ENCODE results near the gene L3MBTL2. TPM values are rescaled to one million over a fixed set of nuclear protein-coding genes. Genes with fewer than 3 reads are reported as not detected.

The L3MBTL2 gene
- total RNA-seq, 1 experiment from 2014 or later = 33.6 TPM

GRCh38 chr22:41175546-41175945 lies 29.6 kb upstream of the L3MBTL2 start:
- WGBS (ENCODE audit: extremely low coverage, insufficient read length, low lambda C conversion rate) = no CpG with 5 or more reads among the region's 2 CpGs
- Mint-ChIP-seq H3K27ac (peak overlapping the region in 1 of 3 experiments; percentile 59; a peak in 2 of 7 replicates), H3K27me3 (ENCODE audit: low read depth) (no peaks in the 10 kb centered on the region), H3K36me3 (ENCODE audit: insufficient read depth in 1 of 3, low read depth in 3 of 3) (peaks cover 53 to 91% (median 87%) of the 10 kb centered on the region in 3 experiments; a peak in 6 of 7 replicates), H3K4me1 (peaks cover 0 to 2% of the 10 kb centered on the region in 2 experiments; a peak in 1 of 4 replicates), H3K4me3 (no peak overlapping the region), H3K9me3 (no peaks in the 10 kb centered on the region)
- no peak overlapping the region for H4K8ac ChIP-seq (replicated peaks; ENCODE audit: insufficient read length, low read depth, low read length)
- no peaks in the 10 kb centered on the region for H3K9me3 ChIP-seq (ENCODE audit: control insufficient read depth, low read depth, low read length)
- H2BK120ac ChIP-seq (ENCODE audit: low read depth, low read length, poor library complexity, severe bottlenecking) = no peak overlapping the region
- no peak for DNase-seq
- no peak overlapping the region for H4K91ac ChIP-seq (ENCODE audit: insufficient read length, low read depth, low read length)
- TF ChIP-seq, protein P1, sequence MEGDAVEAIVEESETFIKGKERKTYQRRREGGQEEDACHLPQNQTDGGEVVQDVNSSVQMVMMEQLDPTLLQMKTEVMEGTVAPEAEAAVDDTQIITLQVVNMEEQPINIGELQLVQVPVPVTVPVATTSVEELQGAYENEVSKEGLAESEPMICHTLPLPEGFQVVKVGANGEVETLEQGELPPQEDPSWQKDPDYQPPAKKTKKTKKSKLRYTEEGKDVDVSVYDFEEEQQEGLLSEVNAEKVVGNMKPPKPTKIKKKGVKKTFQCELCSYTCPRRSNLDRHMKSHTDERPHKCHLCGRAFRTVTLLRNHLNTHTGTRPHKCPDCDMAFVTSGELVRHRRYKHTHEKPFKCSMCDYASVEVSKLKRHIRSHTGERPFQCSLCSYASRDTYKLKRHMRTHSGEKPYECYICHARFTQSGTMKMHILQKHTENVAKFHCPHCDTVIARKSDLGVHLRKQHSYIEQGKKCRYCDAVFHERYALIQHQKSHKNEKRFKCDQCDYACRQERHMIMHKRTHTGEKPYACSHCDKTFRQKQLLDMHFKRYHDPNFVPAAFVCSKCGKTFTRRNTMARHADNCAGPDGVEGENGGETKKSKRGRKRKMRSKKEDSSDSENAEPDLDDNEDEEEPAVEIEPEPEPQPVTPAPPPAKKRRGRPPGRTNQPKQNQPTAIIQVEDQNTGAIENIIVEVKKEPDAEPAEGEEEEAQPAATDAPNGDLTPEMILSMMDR (conservative IDR thresholded peaks at IDR 0.05) = no peak
- no peak overlapping the region for H3K4ac ChIP-seq (ENCODE audit: low read depth, low read length)
- H3K79me1 ChIP-seq (ENCODE audit: insufficient read depth, low read depth, low read length, poor library complexity, severe bottlenecking) = no peaks in the 10 kb centered on the region
- no peak overlapping the region for H3K14ac ChIP-seq (ENCODE audit: insufficient read depth, low read length)
- H2BK20ac ChIP-seq (ENCODE audit: low read depth, low read length, poor library complexity, severe bottlenecking) = no peak overlapping the region
- H3K23me2 ChIP-seq (ENCODE audit: insufficient read length, low read depth, low read length, poor library complexity, severe bottlenecking) = no peaks in the 10 kb centered on the region
- no peak overlapping the region for H2BK12ac ChIP-seq (ENCODE audit: insufficient read length, low read depth, low read length)
- H2BK5ac ChIP-seq (ENCODE audit: insufficient read length, low read length) = no peak overlapping the region
- H3K18ac ChIP-seq (ENCODE audit: insufficient read length, low read depth, low read length) = no peak overlapping the region
- no peak overlapping the region for H3K56ac ChIP-seq (ENCODE audit: insufficient read length, low read depth, low read length)
- no peak overlapping the region for H2AK5ac ChIP-seq (ENCODE audit: insufficient read length, low read length)
- no peak overlapping the region for H3K9ac ChIP-seq (ENCODE audit: extremely low read depth, insufficient read length, low read length)
- H3K4me1 ChIP-seq (ENCODE audit: insufficient read depth, low read length) = no peaks in the 10 kb centered on the region
- H3T11ph ChIP-seq (ENCODE audit: low read length) = no peak overlapping the region
- no peak overlapping the region for H3K27ac ChIP-seq (ENCODE audit: insufficient read length, low read depth, low read length)
- H3K4me2 ChIP-seq (ENCODE audit: insufficient read depth, insufficient read length, low read length) = no peak overlapping the region
- no peaks in the 10 kb centered on the region for H4K20me1 ChIP-seq (ENCODE audit: control insufficient read depth, insufficient read depth, insufficient read length)
- no peak overlapping the region for H3K23ac ChIP-seq (ENCODE audit: insufficient read length, low read depth, low read length)
- H3K79me2 ChIP-seq (ENCODE audit: insufficient read depth, low read length) = no peaks in the 10 kb centered on the region
- H2BK15ac ChIP-seq (ENCODE audit: low read depth, low read length) = no peak overlapping the region
- H4K5ac ChIP-seq (ENCODE audit: insufficient read length, low read depth, low read length) = no peak overlapping the region
- no peaks in the 10 kb centered on the region for H3K27me3 ChIP-seq (ENCODE audit: insufficient read depth, low read length)
- H2AFZ ChIP-seq (ENCODE audit: low read length) = no peak overlapping the region
